Measurements from ENCODE around the gene FBXL22. TPM values are rescaled to one million over a fixed set of nuclear protein-coding genes. Genes with fewer than 3 reads are reported as not detected.

Gene FBXL22
- total RNA-seq, 1 donor from 2014 or later, result 0.48 TPM

DNA sequence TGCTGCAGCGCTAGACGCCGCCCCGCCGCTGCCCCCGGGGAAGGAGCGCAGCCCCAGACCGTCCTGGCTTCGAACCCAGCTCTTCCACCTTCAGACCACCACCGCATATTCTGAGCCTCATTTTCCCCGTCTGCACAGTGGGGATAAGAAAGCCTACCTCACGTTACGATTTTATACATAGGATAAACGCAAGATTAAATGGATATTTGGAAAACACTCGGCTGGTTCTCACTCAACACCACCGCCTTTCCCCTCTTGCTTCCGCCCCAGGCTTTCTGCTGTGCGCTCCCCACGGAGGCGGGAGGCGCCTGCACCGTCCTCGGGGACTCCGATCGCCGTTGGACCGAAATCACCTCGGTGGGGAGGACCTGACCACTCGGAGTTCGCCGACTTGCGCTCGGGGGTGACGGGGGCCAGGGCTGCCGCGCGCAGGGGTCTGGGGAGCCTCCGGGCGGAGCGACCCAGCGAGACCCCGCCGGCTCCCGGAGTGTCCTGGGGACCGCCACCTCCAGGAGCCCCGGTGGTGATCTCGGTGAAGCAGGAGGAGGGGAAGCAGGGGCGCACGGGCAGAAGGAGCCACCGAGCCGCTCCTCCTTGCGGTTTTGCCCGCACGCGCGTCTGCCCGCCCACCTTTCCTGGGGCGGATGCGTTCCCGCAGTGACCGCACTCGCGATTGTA, 4.0 kb downstream of the FBXL22 start:
- Mint-ChIP-seq H3K9me3 (ENCODE audit: unreplicated experiment) (no peaks in the 10 kb centered on the region), H3K4me1 (ENCODE audit: unreplicated experiment) (peaks cover 29% of the 10 kb centered on the region), H3K4me3 (ENCODE audit: unreplicated experiment) (peak overlapping the region; percentile 85), H3K27ac (ENCODE audit: unreplicated experiment) (peak overlapping the region; percentile 71), H3K36me3 (ENCODE audit: unreplicated experiment) (no peaks in the 10 kb centered on the region), H3K27me3 (ENCODE audit: unreplicated experiment) (no peaks in the 10 kb centered on the region)
- DNase-seq (ENCODE audit: extremely low spot score, unreplicated experiment), result no peak
- TF ChIP-seq, protein P1, sequence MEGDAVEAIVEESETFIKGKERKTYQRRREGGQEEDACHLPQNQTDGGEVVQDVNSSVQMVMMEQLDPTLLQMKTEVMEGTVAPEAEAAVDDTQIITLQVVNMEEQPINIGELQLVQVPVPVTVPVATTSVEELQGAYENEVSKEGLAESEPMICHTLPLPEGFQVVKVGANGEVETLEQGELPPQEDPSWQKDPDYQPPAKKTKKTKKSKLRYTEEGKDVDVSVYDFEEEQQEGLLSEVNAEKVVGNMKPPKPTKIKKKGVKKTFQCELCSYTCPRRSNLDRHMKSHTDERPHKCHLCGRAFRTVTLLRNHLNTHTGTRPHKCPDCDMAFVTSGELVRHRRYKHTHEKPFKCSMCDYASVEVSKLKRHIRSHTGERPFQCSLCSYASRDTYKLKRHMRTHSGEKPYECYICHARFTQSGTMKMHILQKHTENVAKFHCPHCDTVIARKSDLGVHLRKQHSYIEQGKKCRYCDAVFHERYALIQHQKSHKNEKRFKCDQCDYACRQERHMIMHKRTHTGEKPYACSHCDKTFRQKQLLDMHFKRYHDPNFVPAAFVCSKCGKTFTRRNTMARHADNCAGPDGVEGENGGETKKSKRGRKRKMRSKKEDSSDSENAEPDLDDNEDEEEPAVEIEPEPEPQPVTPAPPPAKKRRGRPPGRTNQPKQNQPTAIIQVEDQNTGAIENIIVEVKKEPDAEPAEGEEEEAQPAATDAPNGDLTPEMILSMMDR (IDR thresholded peaks at IDR 0.05), result no peak

DNA sequence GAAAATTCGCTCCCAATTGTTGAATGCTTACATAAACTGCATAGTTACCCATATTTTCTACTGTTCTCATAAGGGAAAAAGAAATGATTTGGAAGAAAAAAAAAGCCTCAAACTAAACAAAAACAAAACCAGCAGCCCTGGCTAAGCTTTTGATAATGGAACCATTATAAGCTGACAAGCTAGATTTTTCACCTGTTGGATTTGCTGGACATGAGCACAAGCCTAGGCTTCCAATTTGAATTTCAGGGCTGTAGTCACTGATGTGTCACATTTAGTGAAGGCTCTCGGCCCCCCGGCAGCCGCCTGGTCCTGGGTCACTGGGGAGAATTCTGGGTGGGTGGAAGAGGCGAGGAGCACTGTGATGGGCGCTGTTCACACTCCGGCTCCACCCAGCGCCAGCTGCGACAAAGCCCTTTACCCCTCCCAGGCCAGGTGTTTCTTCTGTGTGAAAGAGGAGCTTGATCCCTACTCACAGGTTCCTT, 4.6 kb downstream of the FBXL22 start:
- no peak for DNase-seq (ENCODE audit: extremely low spot score, unreplicated experiment)
- Mint-ChIP-seq H3K36me3 (ENCODE audit: unreplicated experiment) (peaks cover 5% of the 10 kb centered on the region), H3K27me3 (ENCODE audit: unreplicated experiment) (no peaks in the 10 kb centered on the region), H3K9me3 (ENCODE audit: unreplicated experiment) (no peaks in the 10 kb centered on the region), H3K4me3 (ENCODE audit: unreplicated experiment) (peak overlapping the region; percentile 85), H3K4me1 (ENCODE audit: unreplicated experiment) (peaks cover 23% of the 10 kb centered on the region), H3K27ac (ENCODE audit: unreplicated experiment) (no peak overlapping the region)
- TF ChIP-seq, protein P1 (IDR thresholded peaks at IDR 0.05), result no peak

DNA sequence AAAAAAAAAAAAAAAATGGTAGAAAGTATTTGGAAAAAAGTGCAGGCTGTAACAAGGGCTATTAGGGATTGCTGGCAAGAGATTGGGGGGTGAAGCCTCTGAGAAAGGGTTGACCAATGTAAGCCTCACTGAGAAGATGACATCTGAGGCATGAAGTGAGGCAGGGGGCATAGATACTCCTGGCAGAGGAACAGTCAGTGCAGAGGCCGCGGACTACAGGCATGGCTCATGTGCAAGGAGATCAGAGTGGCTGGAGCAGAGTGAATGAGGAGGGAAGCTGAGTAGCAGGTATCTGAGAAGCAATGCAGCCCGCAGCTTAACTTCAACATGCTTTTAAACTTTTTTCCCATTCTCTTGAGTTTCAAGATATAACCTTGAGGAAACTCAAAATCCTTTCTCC, 5.4 kb downstream of the FBXL22 start:
- peak overlapping the region; percentile 1 for H3K4me3 Mint-ChIP-seq (ENCODE audit: unreplicated experiment)
- H3K27ac Mint-ChIP-seq (ENCODE audit: unreplicated experiment), result no peak overlapping the region

GRCh38 chr15:63603516-63603915, 6.3 kb downstream of the FBXL22 start:
- Mint-ChIP-seq H3K27ac (ENCODE audit: unreplicated experiment) (no peak overlapping the region), H3K36me3 (ENCODE audit: unreplicated experiment) (peaks cover 17% of the 10 kb centered on the region), H3K27me3 (ENCODE audit: unreplicated experiment) (no peaks in the 10 kb centered on the region), H3K4me3 (ENCODE audit: unreplicated experiment) (no peak overlapping the region), H3K9me3 (ENCODE audit: unreplicated experiment) (no peaks in the 10 kb centered on the region), H3K4me1 (ENCODE audit: unreplicated experiment) (peaks cover 10% of the 10 kb centered on the region)
- TF ChIP-seq, protein P1 (IDR thresholded peaks at IDR 0.05), result no peak
- DNase-seq (ENCODE audit: extremely low spot score, unreplicated experiment), result no peak

More for the DNA sequence above, 5.4 kb downstream of the FBXL22 start:
- peaks cover 9% of the 10 kb centered on the region for H3K36me3 Mint-ChIP-seq (ENCODE audit: unreplicated experiment)
- H3K9me3 Mint-ChIP-seq (ENCODE audit: unreplicated experiment), result no peaks in the 10 kb centered on the region
- TF ChIP-seq, protein P1 (IDR thresholded peaks at IDR 0.05), result no peak
- no peaks in the 10 kb centered on the region for H3K27me3 Mint-ChIP-seq (ENCODE audit: unreplicated experiment)
- DNase-seq (ENCODE audit: extremely low spot score, unreplicated experiment), result no peak
- H3K4me1 Mint-ChIP-seq (ENCODE audit: unreplicated experiment), result peaks cover 15% of the 10 kb centered on the region

GRCh38 chr15:63604281-63604680, 7.1 kb downstream of the FBXL22 start:
- Mint-ChIP-seq H3K4me3 (ENCODE audit: unreplicated experiment) (no peak overlapping the region), H3K9me3 (ENCODE audit: unreplicated experiment) (no peaks in the 10 kb centered on the region), H3K4me1 (ENCODE audit: unreplicated experiment) (peaks cover 9% of the 10 kb centered on the region), H3K27me3 (ENCODE audit: unreplicated experiment) (no peaks in the 10 kb centered on the region), H3K27ac (ENCODE audit: unreplicated experiment) (no peak overlapping the region), H3K36me3 (ENCODE audit: unreplicated experiment) (peaks cover 22% of the 10 kb centered on the region)
- TF ChIP-seq, protein P1 (IDR thresholded peaks at IDR 0.05), result no peak
- DNase-seq (ENCODE audit: extremely low spot score, unreplicated experiment), result no peak
